D341Med (cell line): ENCODE measurements around the gene RPTOR.
"Not testable (repeated sequence)": the region's sequence is repeated elsewhere in the genome, so short reads cannot be mapped to it uniquely, and the experiment has no call there.

Source experiments
- DNase-seq: peaks from one replicate; pipeline ENCODE4 v3.0.0; 2012; ENCODE audit warnings: low spot score

RPTOR gene

DNA sequence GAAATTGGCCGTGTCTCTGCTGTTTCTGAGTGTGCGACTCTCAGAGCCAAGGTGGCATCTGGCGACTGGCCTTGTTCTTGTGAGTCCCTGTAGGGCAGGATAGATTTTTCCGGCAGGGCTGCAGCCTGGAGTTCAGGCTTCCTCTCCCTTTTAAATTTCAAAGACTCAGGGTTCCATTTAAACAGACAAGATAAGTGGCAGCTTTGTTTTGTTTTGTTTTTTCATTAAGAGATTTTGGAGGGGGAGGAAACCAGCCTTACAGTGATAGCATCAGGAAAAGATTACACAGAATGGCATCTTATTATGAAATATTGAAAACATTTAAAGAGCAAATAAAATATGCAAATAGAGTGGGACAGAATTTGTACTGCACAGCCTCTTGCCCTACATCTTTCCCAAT lies 151.3 kb downstream of the RPTOR start:
- no peak for DNase-seq

GRCh38 chr17:80696456-80696855 lies 151.8 kb downstream of the RPTOR start:
- no peak for DNase-seq

GRCh38 chr17:80696964-80697363 lies 152.3 kb downstream of the RPTOR start:
- DNase-seq: no peak

- DNase-seq: no peak
These were observed 153.7 kb downstream of the RPTOR start for GRCh38 chr17:80698297-80698696.

- DNase-seq: not testable (repeated sequence)
These were observed 154.6 kb downstream of the RPTOR start for GRCh38 chr17:80699205-80699604.

DNA sequence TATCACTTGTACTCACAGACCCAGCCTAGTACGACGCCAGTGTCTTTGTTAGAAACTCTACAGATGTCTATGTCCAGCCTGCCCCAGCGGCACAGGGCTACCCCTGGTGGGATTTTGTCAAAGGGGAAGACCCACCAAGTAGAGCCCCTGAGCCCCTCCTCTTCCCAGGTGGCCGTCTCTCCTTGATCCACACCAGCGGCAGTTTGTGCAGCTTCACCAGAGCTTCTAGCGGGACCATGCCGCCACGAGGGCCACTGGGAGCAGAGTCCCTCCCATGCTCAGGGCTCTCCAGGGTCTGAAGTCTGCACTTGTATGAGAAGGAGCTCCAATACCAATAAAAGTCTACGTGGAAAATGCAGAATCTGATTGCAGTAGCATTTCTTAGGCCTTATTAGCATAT lies 157.1 kb downstream of the RPTOR start:
- no peak for DNase-seq

- DNase-seq: no peak
These were observed 157.9 kb downstream of the RPTOR start for GRCh38 chr17:80702315-80703141.

- no peak for DNase-seq
These were observed 158.5 kb downstream of the RPTOR start for GRCh38 chr17:80703142-80703478.

- no peak for DNase-seq
These were observed 159.8 kb downstream of the RPTOR start for GRCh38 chr17:80704381-80704819.

- DNase-seq: no peak
These were observed 160.3 kb downstream of the RPTOR start for GRCh38 chr17:80704894-80705293.

- DNase-seq: no peak
These were observed 161.3 kb downstream of the RPTOR start for GRCh38 chr17:80705988-80706387.

- DNase-seq: no peak
These were observed 161.8 kb downstream of the RPTOR start for GRCh38 chr17:80706463-80706867.

DNA sequence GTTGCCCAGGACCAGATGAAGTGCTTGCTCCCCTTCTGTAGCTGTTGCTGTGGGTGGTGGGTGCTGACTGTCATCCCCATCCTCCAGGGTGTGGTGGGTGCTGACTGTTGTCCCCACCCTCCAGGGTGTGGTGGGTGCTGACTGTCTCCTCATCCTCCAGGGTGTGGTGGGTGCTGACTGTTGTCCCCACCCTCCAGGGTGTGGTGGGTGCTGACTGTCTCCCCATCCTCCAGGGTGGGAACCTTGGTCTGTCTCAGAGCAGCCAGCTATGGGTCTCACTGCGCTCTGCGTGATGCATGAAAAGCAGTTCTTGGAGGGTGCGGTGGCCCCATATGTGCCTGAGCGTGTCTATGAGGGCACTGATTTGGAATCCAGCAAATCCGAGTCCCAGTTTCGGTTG lies 163.8 kb downstream of the RPTOR start:
- no peak for DNase-seq

GRCh38 chr17:80709090-80709695 lies 164.6 kb downstream of the RPTOR start:
- no peak for DNase-seq

GRCh38 chr17:80710714-80711302 lies 166.2 kb downstream of the RPTOR start:
- no peak for DNase-seq

DNA sequence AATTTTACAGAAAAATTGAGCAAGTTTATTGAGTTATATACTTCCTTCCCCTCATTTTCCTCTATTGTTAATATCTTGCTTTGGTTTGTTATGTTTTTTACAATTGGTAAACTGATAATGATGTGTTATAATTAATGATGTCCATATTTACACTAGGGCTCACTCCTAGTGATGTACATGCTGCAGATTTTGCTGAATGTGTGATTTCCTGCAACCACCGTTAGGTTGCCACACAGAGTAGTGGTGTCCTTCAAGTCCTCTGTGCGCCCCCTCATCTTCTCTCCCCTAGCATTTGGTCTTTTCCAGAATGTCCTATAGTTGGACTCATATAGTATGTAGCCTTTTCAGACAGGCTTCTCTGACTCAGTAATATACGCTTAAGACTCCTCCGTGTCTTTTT lies 167.5 kb downstream of the RPTOR start:
- DNase-seq: no peak

DNA sequence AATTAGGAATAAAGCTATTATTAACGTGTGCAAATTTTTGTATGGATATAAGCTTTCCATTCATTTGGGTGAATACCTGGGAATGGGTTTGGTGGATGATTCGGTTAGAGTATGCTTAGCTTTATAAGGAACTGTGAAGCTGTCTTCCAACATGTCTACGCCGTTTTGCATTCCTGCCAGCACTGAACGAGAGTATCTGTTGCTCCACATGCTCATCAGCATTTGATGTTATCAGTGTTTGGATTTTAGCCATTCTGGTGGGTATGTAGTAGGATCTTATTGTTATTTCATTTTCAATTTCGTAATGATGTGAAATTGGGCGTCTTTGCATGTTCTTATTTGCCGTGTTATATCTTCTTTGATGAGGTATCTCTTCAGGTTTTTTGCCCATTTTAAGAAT lies 168.0 kb downstream of the RPTOR start:
- DNase-seq: no peak

DNA sequence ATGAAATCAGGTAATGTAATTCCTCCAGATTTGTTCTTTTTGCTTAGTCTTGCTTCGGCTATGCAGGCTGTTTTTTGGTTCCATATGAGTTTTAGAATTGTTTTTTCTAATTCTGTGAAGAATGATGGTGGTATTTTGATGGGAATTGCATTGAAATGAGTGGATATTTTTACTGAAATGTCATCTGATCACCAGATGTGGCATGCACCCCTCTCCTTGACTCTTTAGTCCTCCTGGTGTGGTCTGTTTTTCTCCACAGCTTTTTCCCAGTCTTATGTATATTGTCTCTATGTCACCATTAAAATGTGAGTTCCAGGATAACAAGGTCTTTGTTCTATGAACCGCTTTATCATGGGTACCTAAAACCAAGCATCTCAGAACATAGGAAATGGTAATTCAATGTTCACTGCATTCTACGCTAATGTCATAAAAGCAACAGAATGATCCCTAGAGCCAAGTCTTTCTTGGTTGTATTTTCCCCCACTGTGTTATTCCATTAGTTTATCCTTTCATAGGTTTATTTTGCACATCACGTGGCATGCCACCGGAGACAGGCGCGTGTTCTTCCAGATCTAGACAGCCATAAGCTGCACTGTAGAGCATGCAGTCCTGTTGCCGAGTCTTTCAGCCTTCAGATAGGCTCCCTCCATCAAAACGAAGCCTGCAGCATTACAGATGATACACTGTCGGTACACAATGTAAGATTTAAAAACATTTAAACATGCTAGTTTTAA lies 172.5 kb downstream of the RPTOR start:
- DNase-seq: no peak

GRCh38 chr17:80717720-80718083 lies 173.1 kb downstream of the RPTOR start:
- DNase-seq: peak; percentile 83

DNA sequence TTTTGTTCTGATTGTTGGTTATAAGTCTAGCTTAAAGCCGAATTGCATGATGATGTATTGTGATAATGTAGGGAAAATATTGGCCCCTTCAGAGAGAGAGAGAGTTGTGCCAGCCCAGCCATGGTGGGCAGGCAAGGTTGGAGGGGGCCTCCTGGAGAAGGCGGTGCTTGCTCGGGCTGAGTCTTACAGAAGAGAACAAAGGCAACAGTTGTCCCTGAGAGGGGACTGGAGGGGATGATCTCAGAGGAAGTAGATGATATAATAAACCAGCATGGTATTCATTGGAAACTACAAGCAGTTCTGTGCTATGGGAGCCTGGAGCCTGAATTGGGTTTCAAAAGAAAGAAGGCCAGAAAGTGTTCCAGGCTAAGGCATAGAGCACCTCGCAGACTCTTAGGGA lies 173.8 kb downstream of the RPTOR start:
- DNase-seq: no peak

DNA sequence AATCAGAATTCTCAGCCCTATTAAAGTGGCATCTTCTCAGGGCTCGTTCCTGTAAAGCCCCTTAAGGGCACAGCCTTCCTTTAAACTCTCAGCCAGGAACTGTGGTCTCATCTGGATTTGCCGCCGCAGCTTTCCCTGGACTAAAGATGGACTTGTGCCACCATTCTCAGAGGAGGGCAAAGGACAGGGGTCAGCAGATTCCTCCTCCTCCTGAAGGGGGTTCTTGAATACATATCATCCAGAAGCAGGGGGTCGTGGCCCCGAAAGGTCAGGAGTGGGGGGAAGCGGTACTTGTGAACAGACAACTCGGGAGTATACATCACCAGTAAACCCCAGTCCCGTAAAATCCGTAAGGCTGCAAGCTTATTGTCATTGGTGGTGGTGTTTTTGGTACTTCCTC lies 174.8 kb downstream of the RPTOR start:
- DNase-seq: no peak

GRCh38 chr17:80720610-80721577 lies 176.3 kb downstream of the RPTOR start:
- DNase-seq: no peak
